GM12878 (cell line): ENCODE data around the gene MEN1. TPM values are rescaled to one million over a fixed set of nuclear protein-coding genes. Genes with fewer than 3 reads are reported as not detected.

Experiments
- ATAC-seq: fragments of 200-7000 bp; cut with Tn5 transposase; 3 replicates; pipeline ENCODE4 v1.9.1; 2020; ENCODE audit warnings: mild to moderate bottlenecking, moderate library complexity
- BruUV-seq: library from RNA; stranded (reverse); fragments of 400-500 nt; replicated peaks from 2 replicates; lab custom pipeline; 2021; lab: Mats Ljungman, UMichigan
- CTCF ChIA-PET: fragments of 300-600 bp; sonication (Branson Sonifier 250); formaldehyde crosslinking; extraction: SDS; loops from one replicate; lab custom pipeline; 2021; ENCODE audit warnings: inconsistent platforms; lab: Yijun Ruan, JAX
- POLR2A ChIA-PET: fragments of 350-600 bp; formaldehyde crosslinking; extraction: SDS; loops from one replicate; lab custom pipeline; 2021; ENCODE audit warnings: inconsistent platforms; lab: Charles Lee
- RAD21 ChIA-PET: fragments of 300-600 bp; sonication (Branson Sonifier 250); formaldehyde crosslinking; loops from one replicate; lab custom pipeline; 2023; ENCODE audit warnings: antibody characterized with exemption; ENCODE audit not compliant: unreplicated experiment; lab: Charles Lee
- SMC1A ChIA-PET: fragments of 300-600 bp; sonication (Branson Sonifier 250); formaldehyde crosslinking; loops from one replicate; lab custom pipeline; 2023; ENCODE audit not compliant: unreplicated experiment, uncharacterized antibody; lab: Charles Lee
- DNase-seq: peaks from one replicate; pipeline ENCODE4 v3.0.0-alpha.2; 2011; ENCODE audit warnings: low read depth, low spot score
- FAIRE-seq: peaks from 3 replicates; lab custom pipeline; 2011; peaks lifted over from hg19 to GRCh38; lab: Jason Lieb, UNC
- H2AFZ ChIP-seq: 2 replicates; pipeline ENCODE4 v1.6.0; 2011; ENCODE audit warnings: low read depth, low read length, control low read depth; ENCODE audit not compliant: control insufficient read depth
- H3K27ac ChIP-seq: 2 replicates; pipeline ENCODE4 v1.5.1; 2011; ENCODE audit warnings: control low read depth; ENCODE audit not compliant: control insufficient read depth, insufficient read depth
- H3K27me3 ChIP-seq, 2 experiments: replicated peaks in 1 of 2; 2 replicates each; pipeline versions ENCODE4 v1.6.0 to v1.6.1; 2011; ENCODE audit warnings: low read length in 1 of 2; ENCODE audit not compliant: control insufficient read depth in 2 of 2, insufficient read depth in 2 of 2
- H3K36me3 ChIP-seq, 2 experiments: 2 replicates each; pipeline ENCODE4 v1.5.1; 2011; ENCODE audit warnings: low read length in 1 of 2; ENCODE audit not compliant: control insufficient read depth in 2 of 2, insufficient read depth in 2 of 2
- H3K4me1 ChIP-seq: 2 replicates; pipeline ENCODE4 v1.6.1; 2011; ENCODE audit warnings: mild to moderate bottlenecking, low read length, moderate library complexity, mixed read lengths; ENCODE audit not compliant: control insufficient read depth, insufficient read depth
- H3K4me2 ChIP-seq: 2 replicates; pipeline ENCODE4 v1.6.0; 2011; ENCODE audit warnings: control low read depth; ENCODE audit not compliant: control insufficient read depth, insufficient read depth
- H3K4me3 ChIP-seq: fragments of 200-600 bp; sonication (generic); 2 replicates; pipeline ENCODE4 v1.5.1; 2016
- H3K79me2 ChIP-seq: 2 replicates; pipeline ENCODE4 v1.6.0; 2011; ENCODE audit warnings: low read length; ENCODE audit not compliant: control insufficient read depth, insufficient read depth
- H3K9ac ChIP-seq: 2 replicates; pipeline ENCODE4 v1.8.0; 2011; ENCODE audit warnings: low read length, control low read depth, mixed read lengths; ENCODE audit not compliant: control insufficient read depth, insufficient read depth
- H3K9me3 ChIP-seq: replicated peaks from 3 replicates; pipeline ENCODE4 v1.5.1; 2011; ENCODE audit warnings: mild to moderate bottlenecking, low read length; ENCODE audit not compliant: control insufficient read depth, insufficient read depth
- H4K20me1 ChIP-seq: 2 replicates; pipeline ENCODE4 v1.6.0; 2011; ENCODE audit not compliant: control insufficient read depth, insufficient read depth
- FOXK2 ChIP-seq: fragments of 450-650 bp; IDR thresholded peaks from 2 replicates; pipeline ENCODE4 v1.6.1; 2017; ENCODE audit warnings: mild to moderate bottlenecking, moderate library complexity
- MTA3 ChIP-seq: IDR thresholded peaks from 2 replicates; pipeline ENCODE4 v1.6.1; 2012; ENCODE audit warnings: low read length, inconsistent platforms, borderline replicate concordance
- MYC ChIP-seq: IDR thresholded peaks from 2 replicates; pipeline ENCODE4 v1.6.1; 2011; ENCODE audit warnings: mild to moderate bottlenecking, low read length, moderate library complexity, inconsistent platforms; ENCODE audit not compliant: insufficient read depth, insufficient replicate concordance, insufficient read length, severe bottlenecking
- POLR2A ChIP-seq: IDR thresholded peaks from 2 replicates; pipeline ENCODE4 v1.6.1; 2011; ENCODE audit warnings: low read depth, mild to moderate bottlenecking, low read length
- TBL1XR1 ChIP-seq: IDR thresholded peaks from 2 replicates; pipeline ENCODE4 v1.6.1; 2012; ENCODE audit warnings: low read depth, low read length, improper control_type of control experiment
- USF2 ChIP-seq: IDR thresholded peaks from 2 replicates; pipeline ENCODE4 v1.6.1; 2011; ENCODE audit warnings: low read depth, low read length, improper control_type of control experiment, borderline replicate concordance
- ZBTB33 ChIP-seq: fragments of 450-650 bp; IDR thresholded peaks from 2 replicates; pipeline ENCODE4 v1.6.1; 2017; ENCODE audit warnings: mild to moderate bottlenecking
- ZNF592 ChIP-seq: fragments of 450-650 bp; IDR thresholded peaks from 2 replicates; pipeline ENCODE4 v1.6.1; 2017; ENCODE audit warnings: mild to moderate bottlenecking, moderate library complexity
- ZNF687 ChIP-seq: fragments of 450-650 bp; IDR thresholded peaks from 2 replicates; pipeline ENCODE4 v1.6.1; 2017; ENCODE audit warnings: mild to moderate bottlenecking, moderate library complexity
- ZSCAN29 ChIP-seq: fragments of 450-650 bp; IDR thresholded peaks from 2 replicates; pipeline ENCODE4 v1.6.1; 2017; ENCODE audit warnings: mild to moderate bottlenecking, moderate library complexity
- WGBS: methylation state at CpG from one replicate; pipeline ENCODE4 v1.1.6; 2016; ENCODE audit warnings: low lambda C conversion rate; ENCODE audit not compliant: insufficient replicate concordance, insufficient coverage; ENCODE audit errors: missing lambda C conversion rate; 5-methylcytosine and 5-hydroxymethylcytosine counted together
- in situ Hi-C: fragments of 300-500 bp; cut with MboI; formaldehyde crosslinking; loops from 9 replicates; pipeline ENCODE4 v1.14.3; 2018; ENCODE audit warnings: mixed read lengths
- intact Hi-C: fragments of 100-400 bp; cut with micrococcal nuclease; formaldehyde crosslinking; loops from one replicate; pipeline ENCODE4 v1.14.2; 2022; ENCODE audit not compliant: unreplicated experiment
- polyA plus RNA-seq, 11 experiments: library from polyadenylated mRNA; depleted of rRNA in 4 of 11; unstranded in 6 of 11; stranded (reverse) in 5 of 11; fragments of >200 nt; fragmentation: Nextera tagmentation in 4 of 11; fragmentation: Illumina TruSeq in 1 of 11; extraction: Ambion mirVana in 4 of 11; extraction: Trizol in 1 of 11; gene quantifications; 1 replicate in 1 of 11; 2 replicates in 10 of 11; pipeline versions ENCODE4 v1.2.1 to v1.2.3, GENCODE V29; 2011 to 2016; ENCODE audit warnings: inconsistent platforms in 2 of 11, missing spikeins in 2 of 11, low read depth in 1 of 11
- total RNA-seq, 4 experiments: library from RNA; depleted of rRNA in 3 of 4; stranded (reverse); fragments of >200 nt in 3 of 4; fragmentation: Illumina TruSeq in 1 of 4; extraction: Trizol in 1 of 4; gene quantifications; 2 replicates each; pipeline versions ENCODE4 v1.2.1 to v1.2.3, GENCODE V29; 2013 to 2021

MEN1 gene
- total and polyA plus RNA-seq, 10 of the 15 experiments (the other 5 are each of a cell fraction or from before 2014, with no cell fraction given) = 2.5 to 39.7 (median 20.7) TPM

- Histone ChIP-seq H4K20me1 (peaks cover 7% of the 10 kb centered on the region), H3K9ac (no peak within 1 kb of the TSS), H3K9me3 (no peaks in the 10 kb centered on the region), H3K4me2 (no peak within 1 kb of the TSS), H3K27ac (no peak within 1 kb of the TSS), H2AFZ (no peak within 1 kb of the TSS), H3K4me1 (peaks cover 17% of the 10 kb centered on the region), H3K79me2 (no peaks in the 10 kb centered on the region), H3K36me3 (peaks cover 10 to 12% of the 10 kb centered on the region in 2 experiments; a peak in 3 of 4 replicates), H3K27me3 (no peaks in the 10 kb centered on the region), H3K4me3 (no peak within 1 kb of the TSS)
- peak; percentile 8; the same call in 2 of the 3 replicates for ATAC-seq
- RAD21 ChIA-PET = interaction anchor here (1.2 kb wide), 1 partner anchor 56 kb away, joined by 3 read pairs; no protein-coding TSS in a partner anchor
- no TSS peak for BruUV-seq
- no peak for FAIRE-seq
- SMC1A ChIA-PET = interaction anchor here (1.2 to 1.7 kb wide), 2 partner anchors 11 to 16 kb away, joined by 4 to 5 read pairs; no protein-coding TSS in a partner anchor
- intact Hi-C loops (no loop called here), in situ Hi-C loops (no loop called here)
- CTCF ChIA-PET = interaction anchor here (0.7 to 1.5 kb wide), 6 partner anchors 10 to 109 kb away, joined by 3 to 8 read pairs (median 4); no protein-coding TSS in a partner anchor
- 71% methylated on average over 21 of the region's 24 CpGs for WGBS
- no peak for DNase-seq
- POLR2A ChIA-PET = interaction anchor here (0.7 to 1.8 kb wide), 2 partner anchors 12 to 247 kb away, joined by 4 to 6 read pairs; no protein-coding TSS in a partner anchor
- TF ChIP-seq ZBTB33 (0 out of 2 replicates have a peak, but pooled peaks have one; percentile 40), FOXK2 (no peak), ZNF687 (no peak), POLR2A (peak; percentile 51; the same call in 1 of the 2 replicates), TBL1XR1 (no peak), MYC (no peak), ZSCAN29 (no peak), MTA3 (no peak), USF2 (no peak), ZNF592 (no peak)
These were observed 50.3 kb downstream of the MEN1 start, which contains the start of gene PYGM for GRCh38 chr11:64759722-64760719. PYGM (minus strand) TSS chr11:64759974; CDS start chr11:64759898, 76 bp downstream.
